PC-9 (cell line): ENCODE data around the gene TRIM68. TPM values are rescaled to one million over a fixed set of nuclear protein-coding genes. Genes with fewer than 3 reads are reported as not detected.

ENCODE experiments used
- BruUV-seq: library from RNA; stranded (reverse); fragments of 400-500 nt; replicated peaks from 2 replicates; lab custom pipeline; 2021; lab: Mats Ljungman, UMichigan
- CTCF ChIA-PET: fragments of 300-600 bp; sonication (Branson Sonifier 250); formaldehyde crosslinking; loops from one replicate; lab custom pipeline; 2022; ENCODE audit warnings: antibody characterized with exemption; lab: Charles Lee
- POLR2A ChIA-PET: fragments of 300-600 bp; sonication (Branson Sonifier 250); formaldehyde crosslinking; loops from one replicate; lab custom pipeline; 2022; ENCODE audit warnings: antibody characterized with exemption; ENCODE audit not compliant: unreplicated experiment; lab: Charles Lee
- DNase-seq, 2 experiments: peaks; one replicate each; pipeline versions ENCODE4 v3.0.0 to v3.0.0-alpha.2; 2015 to 2022; ENCODE audit warnings: mixed read lengths in 1 of 2
- H2AFZ ChIP-seq: fragments of 200-600 bp; sonication (generic); 2 replicates; pipeline ENCODE4 v1.8.1; 2017; ENCODE audit warnings: antibody characterized with exemption
- H3F3A ChIP-seq: fragments of 200-600 bp; sonication (generic); 2 replicates; pipeline ENCODE4 v1.8.1; 2017; ENCODE audit warnings: antibody characterized with exemption, mild to moderate bottlenecking, low read depth; ENCODE audit not compliant: insufficient read depth
- H3K27ac ChIP-seq: fragments of 200-600 bp; sonication (generic); 2 replicates; pipeline ENCODE4 v1.6.1; 2016; ENCODE audit warnings: mixed run types
- H3K27me3 ChIP-seq: fragments of 200-600 bp; sonication (generic); 2 replicates; pipeline ENCODE4 v1.6.1; 2016; ENCODE audit warnings: low read depth, mixed run types; ENCODE audit not compliant: insufficient read depth
- H3K36me3 ChIP-seq: fragments of 200-600 bp; sonication (generic); 2 replicates; pipeline ENCODE4 v1.6.1; 2016; ENCODE audit warnings: low read depth, mixed run types
- H3K4me1 ChIP-seq: fragments of 200-600 bp; sonication (generic); replicated peaks from 2 replicates; pipeline ENCODE4 v1.6.1; 2016; ENCODE audit warnings: mixed run types; ENCODE audit not compliant: insufficient read depth
- H3K4me2 ChIP-seq: fragments of 200-600 bp; sonication (generic); 2 replicates; pipeline ENCODE4 v1.6.1; 2017; ENCODE audit warnings: mixed run types
- H3K4me3 ChIP-seq: fragments of 200-600 bp; sonication (generic); 2 replicates; pipeline ENCODE4 v1.6.1; 2016; ENCODE audit warnings: mixed run types
- H3K79me2 ChIP-seq: fragments of 200-600 bp; sonication (generic); 2 replicates; pipeline ENCODE4 v1.6.1; 2017; ENCODE audit warnings: low read depth, mixed run types
- H3K9me2 ChIP-seq: fragments of 200-600 bp; sonication (generic); 2 replicates; pipeline ENCODE4 v1.8.1; 2017; ENCODE audit warnings: mild to moderate bottlenecking; ENCODE audit not compliant: insufficient read depth
- H3K9me3 ChIP-seq: fragments of 200-600 bp; sonication (generic); 2 replicates; pipeline ENCODE4 v1.8.1; 2016; ENCODE audit warnings: low read depth; ENCODE audit not compliant: insufficient read depth
- H4K20me1 ChIP-seq: fragments of 200-600 bp; sonication (generic); 2 replicates; pipeline ENCODE4 v1.8.1; 2017; ENCODE audit not compliant: insufficient read depth
- EZH2 ChIP-seq: fragments of 200-600 bp; sonication (generic); IDR thresholded peaks from 2 replicates; pipeline ENCODE4 v1.8.0; 2017; ENCODE audit warnings: antibody characterized with exemption, low read depth
- intact Hi-C: fragments of 100-400 bp; cut with micrococcal nuclease; formaldehyde crosslinking; loops from one replicate; pipeline ENCODE4 v1.10.0; 2022; ENCODE audit not compliant: unreplicated experiment
- total RNA-seq: library from RNA; stranded (reverse); gene quantifications from 2 replicates; pipeline ENCODE4 v1.2.3, GENCODE V29; 2021
- TF ChIP-seq, protein P1 (sequence below): fragments of 200-600 bp; sonication (generic); conservative IDR thresholded peaks from 2 replicates; pipeline ENCODE4 v1.6.1; 2017; ENCODE audit warnings: mixed run types, antibody characterized with exemption, mild to moderate bottlenecking, moderate library complexity

The TRIM68 gene
- total RNA-seq, 1 experiment from 2014 or later, result 4.6 TPM

DNA sequence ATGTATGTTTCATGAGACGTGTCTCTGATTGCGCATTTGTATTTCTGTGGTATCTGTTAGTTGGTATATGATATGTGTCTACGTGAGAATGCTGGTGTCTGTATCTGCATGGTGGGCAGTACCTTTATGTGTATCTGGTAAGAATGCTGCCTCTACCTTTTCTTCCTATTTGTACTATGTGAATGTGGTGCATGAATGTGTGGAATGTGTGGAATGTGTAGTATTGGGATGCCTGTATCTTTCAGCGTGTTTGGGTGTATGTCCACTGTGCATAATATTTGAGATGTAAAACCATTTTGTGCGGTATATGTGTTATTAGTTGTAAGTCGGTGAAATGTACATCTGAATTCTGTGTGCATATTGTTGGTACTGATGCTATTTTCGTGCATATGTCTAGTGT, 33.5 kb upstream of the TRIM68 start:
- intact Hi-C loops, result no loop called here
- H3K4me2 ChIP-seq, result no peak overlapping the region
- no peaks in the 10 kb centered on the region for H3K9me3 ChIP-seq
- H3K27ac ChIP-seq, result no peak overlapping the region
- DNase-seq, result no peak
- H3K27me3 ChIP-seq, result peaks cover 11% of the 10 kb centered on the region; the same call in 1 of the 2 replicates
- no peaks in the 10 kb centered on the region for H3K36me3 ChIP-seq
- TF ChIP-seq EZH2, result no peak
- TF ChIP-seq, protein P1, sequence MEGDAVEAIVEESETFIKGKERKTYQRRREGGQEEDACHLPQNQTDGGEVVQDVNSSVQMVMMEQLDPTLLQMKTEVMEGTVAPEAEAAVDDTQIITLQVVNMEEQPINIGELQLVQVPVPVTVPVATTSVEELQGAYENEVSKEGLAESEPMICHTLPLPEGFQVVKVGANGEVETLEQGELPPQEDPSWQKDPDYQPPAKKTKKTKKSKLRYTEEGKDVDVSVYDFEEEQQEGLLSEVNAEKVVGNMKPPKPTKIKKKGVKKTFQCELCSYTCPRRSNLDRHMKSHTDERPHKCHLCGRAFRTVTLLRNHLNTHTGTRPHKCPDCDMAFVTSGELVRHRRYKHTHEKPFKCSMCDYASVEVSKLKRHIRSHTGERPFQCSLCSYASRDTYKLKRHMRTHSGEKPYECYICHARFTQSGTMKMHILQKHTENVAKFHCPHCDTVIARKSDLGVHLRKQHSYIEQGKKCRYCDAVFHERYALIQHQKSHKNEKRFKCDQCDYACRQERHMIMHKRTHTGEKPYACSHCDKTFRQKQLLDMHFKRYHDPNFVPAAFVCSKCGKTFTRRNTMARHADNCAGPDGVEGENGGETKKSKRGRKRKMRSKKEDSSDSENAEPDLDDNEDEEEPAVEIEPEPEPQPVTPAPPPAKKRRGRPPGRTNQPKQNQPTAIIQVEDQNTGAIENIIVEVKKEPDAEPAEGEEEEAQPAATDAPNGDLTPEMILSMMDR, result no peak
- no peaks in the 10 kb centered on the region for H3K79me2 ChIP-seq
- H2AFZ ChIP-seq, result no peak overlapping the region
- BruUV-seq, result no TSS peak
- H3K4me1 ChIP-seq, result no peaks in the 10 kb centered on the region
- H3K4me3 ChIP-seq, result no peak overlapping the region
- no peaks in the 10 kb centered on the region for H4K20me1 ChIP-seq
- H3K9me2 ChIP-seq, result no peaks in the 10 kb centered on the region
- ChIA-PET POLR2A (no interaction called here), CTCF (no interaction called here)
- H3F3A ChIP-seq, result no peaks in the 10 kb centered on the region

DNA sequence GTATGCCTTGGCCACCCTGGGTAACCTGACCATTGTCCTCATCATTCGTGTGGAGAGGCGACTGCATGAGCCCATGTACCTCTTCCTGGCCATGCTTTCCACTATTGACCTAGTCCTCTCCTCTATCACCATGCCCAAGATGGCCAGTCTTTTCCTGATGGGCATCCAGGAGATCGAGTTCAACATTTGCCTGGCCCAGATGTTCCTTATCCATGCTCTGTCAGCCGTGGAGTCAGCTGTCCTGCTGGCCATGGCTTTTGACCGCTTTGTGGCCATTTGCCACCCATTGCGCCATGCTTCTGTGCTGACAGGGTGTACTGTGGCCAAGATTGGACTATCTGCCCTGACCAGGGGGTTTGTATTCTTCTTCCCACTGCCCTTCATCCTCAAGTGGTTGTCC, 31.9 kb upstream of the TRIM68 start:
- H3K4me2 ChIP-seq, result no peak overlapping the region
- no peaks in the 10 kb centered on the region for H4K20me1 ChIP-seq
- peaks cover 11% of the 10 kb centered on the region; the same call in 1 of the 2 replicates for H3K27me3 ChIP-seq
- ChIA-PET CTCF (no interaction called here), POLR2A (no interaction called here)
- H3K4me3 ChIP-seq, result no peak overlapping the region
- no peaks in the 10 kb centered on the region for H3K9me3 ChIP-seq
- no peaks in the 10 kb centered on the region for H3F3A ChIP-seq
- TF ChIP-seq, protein P1, result no peak
- no peak overlapping the region for H3K27ac ChIP-seq
- DNase-seq, result no peak
- no peak overlapping the region for H2AFZ ChIP-seq
- no peaks in the 10 kb centered on the region for H3K36me3 ChIP-seq
- no peaks in the 10 kb centered on the region for H3K4me1 ChIP-seq
- intact Hi-C loops, result loop anchor here (5.0 kb wide), 1 partner anchor 1167 kb away; the partner anchor contains the start of gene OR52N2
- no peaks in the 10 kb centered on the region for H3K79me2 ChIP-seq
- H3K9me2 ChIP-seq, result no peaks in the 10 kb centered on the region
- BruUV-seq, result no TSS peak

DNA sequence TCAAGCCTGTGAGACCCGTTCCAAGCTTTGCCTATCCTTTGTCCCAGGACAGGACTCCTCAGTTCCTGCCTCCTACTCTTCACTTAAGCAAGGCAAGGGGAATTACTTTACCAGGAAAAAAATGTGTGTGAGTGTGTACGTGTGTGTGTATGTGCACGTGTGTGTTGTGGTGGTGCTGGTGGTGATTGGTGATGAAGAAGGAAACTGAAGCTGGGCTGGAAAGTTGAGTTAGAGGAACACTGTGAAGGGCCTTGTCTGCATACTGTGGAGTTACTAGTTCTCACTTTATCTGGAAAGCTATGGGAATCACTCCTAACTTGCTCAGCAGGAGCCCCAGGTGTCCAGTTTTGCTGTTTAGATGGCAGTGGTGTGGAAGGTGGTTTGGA, 29.6 kb upstream of the TRIM68 start:
- ChIA-PET CTCF (no interaction called here), POLR2A (no interaction called here)
- H3K9me2 ChIP-seq, result no peaks in the 10 kb centered on the region
- no peaks in the 10 kb centered on the region for H3K36me3 ChIP-seq
- no peaks in the 10 kb centered on the region for H3K79me2 ChIP-seq
- TF ChIP-seq, protein P1, result no peak
- no peak for TF ChIP-seq EZH2
- DNase-seq, result no peak
- BruUV-seq, result no TSS peak
- H3K9me3 ChIP-seq, result no peaks in the 10 kb centered on the region
- H4K20me1 ChIP-seq, result no peaks in the 10 kb centered on the region
- H3F3A ChIP-seq, result no peaks in the 10 kb centered on the region
- no peak overlapping the region for H2AFZ ChIP-seq
- no peaks in the 10 kb centered on the region for H3K4me1 ChIP-seq
- H3K4me2 ChIP-seq, result no peak overlapping the region
- intact Hi-C loops, result loop anchor here (2.0 to 5.0 kb wide), 2 partner anchors 367 to 1170 kb away; partner anchors contain the start of gene OR52N2
- H3K4me3 ChIP-seq, result no peak overlapping the region
- H3K27ac ChIP-seq, result no peak overlapping the region
- H3K27me3 ChIP-seq, result peaks cover 6% of the 10 kb centered on the region; the same call in 1 of the 2 replicates
